Thoracic aorta (tissue), 2 donors: Measurements from ENCODE around the gene SCARB1. TPM values are rescaled to one million over a fixed set of nuclear protein-coding genes. Genes with fewer than 3 reads are reported as not detected.

Experiments used
- ATAC-seq: fragments of 150-250 bp; one replicate; pipeline ENCODE4 v1.8.0; 2017; ENCODE audit warnings: low read depth; ENCODE audit not compliant: insufficient number of reproducible peaks, low FRiP score
- DNase-seq: peaks from one replicate; pipeline ENCODE4 v3.0.0-alpha.2; 2020; ENCODE audit warnings: low spot score
- H3K27ac ChIP-seq, 2 donors: fragments of 200-600 bp; sonication (generic); 1 replicate in 1 of 2; 2 replicates in 1 of 2; pipeline ENCODE4 v1.5.1; 2016; ENCODE audit warnings: mild to moderate bottlenecking in 2 of 2, moderate library complexity in 2 of 2
- H3K27me3 ChIP-seq: fragments of 200-600 bp; sonication (generic); replicated peaks from 2 replicates; pipeline ENCODE4 v1.6.0; 2016; ENCODE audit warnings: mild to moderate bottlenecking; ENCODE audit not compliant: insufficient read depth
- H3K36me3 ChIP-seq: fragments of 200-600 bp; sonication (generic); one replicate; pipeline ENCODE4 v1.5.1; 2016
- H3K4me1 ChIP-seq, 2 donors: fragments of 200-600 bp; sonication (generic); 1 replicate in 1 of 2; 2 replicates in 1 of 2; pipeline versions ENCODE4 v1.5.1 to v1.6.0; 2016; ENCODE audit warnings: low read depth in 2 of 2, mild to moderate bottlenecking in 1 of 2; ENCODE audit not compliant: control insufficient read depth in 1 of 2
- H3K4me3 ChIP-seq: fragments of 200-600 bp; sonication (generic); 2 replicates; pipeline ENCODE4 v1.5.1; 2016; ENCODE audit warnings: mild to moderate bottlenecking
- H3K9me3 ChIP-seq: fragments of 200-600 bp; sonication (generic); 2 replicates; pipeline ENCODE4 v1.5.1; 2016
- total RNA-seq, 2 donors: library from RNA; depleted of rRNA; stranded (reverse); fragments of >200 nt; gene quantifications; one replicate each; pipeline versions ENCODE4 v1.1.0 to v1.2.3, GENCODE V29; 2016
- TF ChIP-seq, protein P1 (sequence below): fragments of 200-600 bp; sonication (generic); IDR thresholded peaks from one replicate; pipeline ENCODE4 v1.5.1; 2019; ENCODE audit warnings: antibody characterized with exemption

The SCARB1 gene
- total RNA-seq, 2 donors from 2014 or later, result 8.8 to 13.1 TPM

DNA sequence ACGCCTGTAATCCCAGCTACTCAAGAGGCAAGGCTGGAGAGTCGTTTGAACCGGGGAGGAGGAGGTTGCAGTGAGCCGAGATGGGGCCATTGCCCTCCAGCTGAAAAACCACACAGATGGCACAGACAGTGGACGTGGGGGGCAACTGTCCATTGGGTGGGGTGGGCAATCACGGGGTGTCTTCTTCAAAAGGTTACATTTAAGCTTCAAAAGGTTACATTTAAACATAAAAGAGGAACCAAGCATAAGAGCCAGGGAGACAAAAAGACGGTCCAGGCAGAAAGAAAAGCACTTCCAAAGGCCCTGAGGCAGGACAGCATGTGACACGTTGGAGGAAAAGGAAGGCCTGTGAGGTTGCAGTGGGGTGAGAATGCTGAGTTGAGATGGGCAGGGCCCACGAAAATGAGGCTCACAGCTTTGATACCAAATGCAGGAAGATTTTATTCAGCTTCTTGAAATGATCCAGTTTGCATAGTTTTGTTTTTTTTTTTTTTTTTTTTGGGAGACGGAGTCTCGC is 10.7 kb downstream of the SCARB1 start:
- H3K36me3 ChIP-seq, result no peaks in the 10 kb centered on the region
- no peak overlapping the region for H3K4me3 ChIP-seq
- ATAC-seq (no peak), DNase-seq (no peak)
- H3K9me3 ChIP-seq, result no peaks in the 10 kb centered on the region
- H3K27ac ChIP-seq, result peak overlapping the region in 1 of 2 donors; percentile 23
- no peaks in the 10 kb centered on the region for H3K27me3 ChIP-seq
- TF ChIP-seq, protein P1, sequence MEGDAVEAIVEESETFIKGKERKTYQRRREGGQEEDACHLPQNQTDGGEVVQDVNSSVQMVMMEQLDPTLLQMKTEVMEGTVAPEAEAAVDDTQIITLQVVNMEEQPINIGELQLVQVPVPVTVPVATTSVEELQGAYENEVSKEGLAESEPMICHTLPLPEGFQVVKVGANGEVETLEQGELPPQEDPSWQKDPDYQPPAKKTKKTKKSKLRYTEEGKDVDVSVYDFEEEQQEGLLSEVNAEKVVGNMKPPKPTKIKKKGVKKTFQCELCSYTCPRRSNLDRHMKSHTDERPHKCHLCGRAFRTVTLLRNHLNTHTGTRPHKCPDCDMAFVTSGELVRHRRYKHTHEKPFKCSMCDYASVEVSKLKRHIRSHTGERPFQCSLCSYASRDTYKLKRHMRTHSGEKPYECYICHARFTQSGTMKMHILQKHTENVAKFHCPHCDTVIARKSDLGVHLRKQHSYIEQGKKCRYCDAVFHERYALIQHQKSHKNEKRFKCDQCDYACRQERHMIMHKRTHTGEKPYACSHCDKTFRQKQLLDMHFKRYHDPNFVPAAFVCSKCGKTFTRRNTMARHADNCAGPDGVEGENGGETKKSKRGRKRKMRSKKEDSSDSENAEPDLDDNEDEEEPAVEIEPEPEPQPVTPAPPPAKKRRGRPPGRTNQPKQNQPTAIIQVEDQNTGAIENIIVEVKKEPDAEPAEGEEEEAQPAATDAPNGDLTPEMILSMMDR, result no peak
- H3K4me1 ChIP-seq, result peaks cover 5 to 15% of the 10 kb centered on the region in 2 donors

DNA sequence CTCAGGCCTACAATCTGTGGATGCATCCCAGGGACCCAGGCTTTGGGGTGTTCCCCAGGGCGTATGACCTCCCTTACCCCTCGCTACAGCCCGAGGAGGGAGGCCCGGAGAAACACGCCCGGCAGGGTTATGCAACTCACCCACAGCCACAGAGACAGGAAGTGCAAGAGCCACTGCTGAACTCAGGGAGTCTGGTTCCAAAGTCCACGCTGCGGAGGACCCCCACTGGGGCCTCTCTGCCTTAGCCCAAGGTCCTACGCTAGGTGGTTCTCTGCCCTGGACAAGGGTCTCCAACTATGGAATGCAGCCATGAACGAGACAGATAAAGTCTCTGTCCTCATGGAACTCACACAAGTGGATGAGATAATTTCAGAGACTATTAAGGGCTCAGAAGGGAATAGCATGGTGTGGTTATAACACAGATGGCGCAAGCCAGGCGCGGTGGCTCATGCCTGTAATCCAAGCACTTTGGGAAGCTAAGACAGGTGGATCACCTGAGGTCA is 11.3 kb downstream of the SCARB1 start:
- Histone ChIP-seq H3K36me3 (no peaks in the 10 kb centered on the region), H3K9me3 (no peaks in the 10 kb centered on the region), H3K27me3 (no peaks in the 10 kb centered on the region), H3K4me1 (peaks cover 5 to 18% of the 10 kb centered on the region in 2 donors), H3K27ac (peak overlapping the region in 1 of 2 donors; percentile 23), H3K4me3 (no peak overlapping the region)
- DNase-seq (no peak), ATAC-seq (no peak)
- TF ChIP-seq, protein P1, result no peak

DNA sequence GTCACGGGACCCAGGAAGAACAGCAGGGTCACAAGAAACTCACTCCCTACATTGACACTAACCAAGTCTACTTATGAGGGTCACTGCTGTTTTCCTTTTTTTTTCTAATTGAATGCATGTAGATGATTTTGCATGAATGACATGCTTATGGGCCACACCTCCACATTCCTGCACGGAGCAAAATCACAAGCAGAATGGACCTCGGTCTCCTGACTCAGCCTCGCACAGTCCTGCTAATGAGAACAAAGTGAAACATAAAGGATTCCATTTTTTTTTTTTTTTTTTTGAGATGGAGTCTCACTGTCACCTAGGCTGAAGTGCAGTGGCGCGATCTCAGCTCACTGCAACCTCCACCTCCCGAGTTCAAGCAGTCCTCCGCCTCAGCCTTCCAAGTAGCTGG is 12.3 kb downstream of the SCARB1 start:
- Histone ChIP-seq H3K4me1 (peaks cover 2 to 21% of the 10 kb centered on the region in 2 donors), H3K36me3 (no peaks in the 10 kb centered on the region), H3K4me3 (no peak overlapping the region), H3K9me3 (no peaks in the 10 kb centered on the region), H3K27me3 (no peaks in the 10 kb centered on the region), H3K27ac (no peak overlapping the region)
- ATAC-seq (no peak), DNase-seq (no peak)
- TF ChIP-seq, protein P1, result no peak

DNA sequence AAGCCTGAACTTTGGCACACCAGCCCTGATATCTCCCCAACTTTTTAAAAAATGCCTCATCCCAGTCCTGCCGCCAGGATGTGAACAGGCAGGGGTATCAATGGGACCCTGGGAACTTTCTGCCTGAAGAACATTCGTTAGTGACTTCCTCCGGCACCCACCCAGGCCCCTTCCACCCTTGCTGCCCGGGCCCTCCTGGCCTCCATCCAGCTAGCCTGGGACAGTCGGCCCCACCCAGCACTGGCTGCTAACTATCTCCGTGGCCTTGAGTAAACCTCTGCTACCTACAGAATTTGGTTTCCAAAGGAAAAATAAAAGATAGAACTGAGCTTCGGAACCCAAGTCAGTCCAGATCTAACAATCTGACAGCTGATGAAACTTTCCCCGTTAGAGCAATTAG is 14.3 kb downstream of the SCARB1 start:
- H3K36me3 ChIP-seq, result no peaks in the 10 kb centered on the region
- no peak overlapping the region for H3K27ac ChIP-seq
- H3K4me3 ChIP-seq, result no peak overlapping the region
- ATAC-seq (no peak), DNase-seq (no peak)
- H3K4me1 ChIP-seq, result peaks cover 0 to 10% of the 10 kb centered on the region in 2 donors
- H3K9me3 ChIP-seq, result no peaks in the 10 kb centered on the region
- no peaks in the 10 kb centered on the region for H3K27me3 ChIP-seq
- TF ChIP-seq, protein P1, result no peak

DNA sequence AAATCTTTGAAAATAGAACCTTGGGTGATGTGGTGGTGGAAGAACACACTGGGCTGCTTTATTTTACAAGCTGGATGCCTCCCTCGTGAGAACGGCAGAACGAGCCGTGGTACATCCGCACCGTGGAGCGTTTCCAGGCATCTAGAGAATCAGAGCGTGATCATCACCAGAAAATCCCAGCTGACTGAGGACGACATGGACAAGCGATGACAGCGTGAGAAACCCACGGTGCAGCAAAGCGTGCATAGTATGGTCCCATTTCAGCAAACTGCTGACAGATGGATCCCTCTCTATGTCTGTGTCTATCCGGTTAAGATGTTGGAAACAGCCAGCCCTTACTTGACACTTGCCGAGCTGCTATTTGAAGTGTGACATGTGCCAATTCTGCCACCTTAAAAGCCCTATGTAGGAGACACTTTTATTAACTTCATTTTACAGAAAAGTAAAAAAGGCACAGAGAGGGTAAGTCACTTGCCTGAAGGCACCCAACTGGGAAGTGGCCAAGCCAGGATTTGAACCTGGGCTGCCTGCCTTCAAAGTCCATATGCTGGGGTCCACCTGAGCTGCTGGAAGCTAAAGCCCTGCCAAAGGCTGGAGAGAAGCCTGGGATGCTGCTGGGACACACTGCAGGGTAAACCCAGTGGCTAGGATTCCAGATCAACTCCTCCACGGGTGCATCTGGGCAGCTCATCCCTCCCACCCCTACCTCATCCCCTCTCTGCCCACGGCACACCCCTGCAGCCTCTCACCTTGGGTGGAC is 14.9 kb downstream of the SCARB1 start:
- H3K36me3 ChIP-seq, result no peaks in the 10 kb centered on the region
- TF ChIP-seq, protein P1, result no peak
- ATAC-seq (no peak), DNase-seq (no peak)
- no peaks in the 10 kb centered on the region for H3K27me3 ChIP-seq
- H3K27ac ChIP-seq, result no peak overlapping the region
- H3K4me3 ChIP-seq, result no peak overlapping the region
- H3K4me1 ChIP-seq, result peaks cover 0 to 10% of the 10 kb centered on the region in 2 donors
- H3K9me3 ChIP-seq, result no peaks in the 10 kb centered on the region
